SK-N-MC (cell line): ENCODE measurements around the gene STON2.

Experiments used
- EZH2 ChIP-seq: fragments of 200-600 bp; sonication (generic); IDR thresholded peaks from one replicate; pipeline ENCODE4 v1.6.1; 2017; ENCODE audit warnings: antibody characterized with exemption
- FOXP2 ChIP-seq: optimal IDR thresholded peaks from 2 replicates; pipeline ENCODE3; 2011; ENCODE audit warnings: mild to moderate bottlenecking, moderate library complexity; ENCODE audit not compliant: insufficient read depth; ENCODE audit errors: extremely low read length, control extremely low read depth
- POLR2AphosphoS5 ChIP-seq: IDR thresholded peaks from 2 replicates; pipeline ENCODE4 v1.6.1; 2012; ENCODE audit warnings: mild to moderate bottlenecking, low read depth, low read length, borderline replicate concordance

GRCh38 chr14:81220580-81220829 lies 179.6 kb downstream of the STON2 start:
- TF ChIP-seq EZH2 (no peak), POLR2AphosphoS5 (no peak), FOXP2 (no peak)
